Small intestine (tissue), 7 donors: ENCODE results near the gene GCSAM. TPM values are rescaled to one million over a fixed set of nuclear protein-coding genes. Genes with fewer than 3 reads are reported as not detected.

Experiments
- DNase-seq, 2 donors: peaks; one replicate each; pipeline versions ENCODE4 v3.0.0 to v3.0.0-alpha.2; 2013
- FAIRE-seq: peaks from 2 replicates; lab custom pipeline; 2012; peaks lifted over from hg19 to GRCh38; lab: Jason Lieb, UNC
- H3K27ac ChIP-seq, 3 donors: one replicate each; pipeline ENCODE4 v1.5.1; 2013; ENCODE audit warnings: low read length in 2 of 3, mild to moderate bottlenecking in 2 of 3, control low read depth in 1 of 3, inconsistent platforms in 1 of 3, low read depth in 1 of 3, moderate library complexity in 1 of 3
- H3K27me3 ChIP-seq, 3 donors: one replicate each; pipeline ENCODE4 v1.6.1; 2013; ENCODE audit warnings: low read length in 3 of 3, inconsistent platforms in 1 of 3; ENCODE audit not compliant: control insufficient read depth in 3 of 3, insufficient read depth in 3 of 3
- H3K36me3 ChIP-seq, 3 donors: one replicate each; pipeline ENCODE4 v1.6.1; 2013; ENCODE audit warnings: low read length in 3 of 3, inconsistent platforms in 1 of 3, low read depth in 1 of 3, mild to moderate bottlenecking in 1 of 3, moderate library complexity in 1 of 3; ENCODE audit not compliant: control insufficient read depth in 3 of 3, insufficient read depth in 2 of 3
- H3K4me1 ChIP-seq, 3 donors: one replicate each; pipeline ENCODE4 v1.6.1; 2013; ENCODE audit warnings: low read length in 2 of 3, inconsistent platforms in 1 of 3, low read depth in 1 of 3, mild to moderate bottlenecking in 1 of 3, moderate library complexity in 1 of 3; ENCODE audit not compliant: control insufficient read depth in 3 of 3, insufficient read depth in 2 of 3
- H3K4me3 ChIP-seq, 3 donors: one replicate each; pipeline ENCODE4 v1.5.1; 2013; ENCODE audit warnings: low read length in 3 of 3, control low read depth in 1 of 3, inconsistent platforms in 1 of 3, low read depth in 1 of 3, mild to moderate bottlenecking in 1 of 3, moderate library complexity in 1 of 3
- H3K9me3 ChIP-seq, 2 donors: one replicate each; pipeline ENCODE4 v1.6.1; 2013; ENCODE audit warnings: low read depth in 1 of 2, low read length in 1 of 2; ENCODE audit not compliant: control insufficient read depth in 2 of 2, insufficient read depth in 1 of 2
- WGBS, 3 donors: extraction: QIAGEN DNeasy Blood & Tissue Kit; methylation state at CpG; one replicate each; pipeline ENCODE4 v1.1.7; 2013; 5-methylcytosine and 5-hydroxymethylcytosine counted together
- polyA plus RNA-seq, 4 donors: library from polyadenylated mRNA; stranded (reverse) in 3 of 4; unstranded in 1 of 4; fragments of 200-250 nt in 3 of 4; fragments of 120-200 nt in 1 of 4; gene quantifications; one replicate each; pipeline versions ENCODE4 v1.2.1 to v1.2.3, GENCODE V29; 2013
- donor health status: healthy with polysubstance abuse.
- donor health status: control.
- donor health status: control.
- donor health status: Bipolar disorder and iron deficiency.
- donor health status: healthy.

GCSAM gene
- polyA plus RNA-seq, 4 donors, result 0.54 to 4.2 (median 1.3) TPM; not detected in 1

DNA sequence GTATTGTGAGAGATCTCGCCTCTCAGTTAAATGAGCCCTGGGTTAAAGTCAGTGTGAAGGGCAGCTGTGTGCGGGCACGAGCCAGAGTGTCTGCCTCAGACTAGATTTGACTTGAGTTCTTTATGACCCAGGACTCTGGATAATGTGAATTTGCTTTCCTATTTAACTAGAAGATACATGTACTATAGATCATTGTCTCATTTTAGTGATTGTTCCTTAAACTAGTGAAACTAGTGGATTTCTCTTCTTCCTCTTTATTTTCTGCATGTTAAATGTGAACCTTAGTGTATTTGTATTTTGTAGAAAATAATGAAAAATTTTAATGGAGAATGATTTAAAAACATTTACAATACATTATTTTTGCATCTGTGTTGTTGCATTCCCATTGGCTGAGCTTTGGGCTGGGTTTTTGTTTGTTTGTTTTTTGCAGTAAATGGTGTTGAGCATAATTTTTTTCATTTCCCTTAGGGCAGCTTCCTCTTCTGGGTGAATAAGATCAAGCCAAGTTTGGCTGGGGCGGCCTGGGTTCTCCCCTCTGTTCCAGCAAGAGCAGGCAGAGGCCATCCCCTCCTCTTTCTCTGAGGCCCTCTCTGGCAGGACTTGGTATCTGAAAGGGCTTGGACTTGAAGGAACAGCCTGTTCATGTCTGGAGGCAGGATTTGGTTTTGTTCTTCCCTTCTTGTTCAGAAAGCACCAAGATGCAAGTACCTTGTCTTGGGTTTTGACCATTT is 15.0 kb downstream of the GCSAM start:
- H3K27me3 ChIP-seq, result no peaks in the 10 kb centered on the region
- H3K9me3 ChIP-seq, result no peaks in the 10 kb centered on the region
- no peak for FAIRE-seq
- DNase-seq, result no peak
- peaks cover 0 to 9% (median 0%) of the 10 kb centered on the region in 3 donors for H3K36me3 ChIP-seq
- no peak overlapping the region for H3K4me3 ChIP-seq
- no peaks in the 10 kb centered on the region for H3K4me1 ChIP-seq
- no peak overlapping the region for H3K27ac ChIP-seq
- WGBS, 3 donors, result 85 to 91% (median 90%) methylated on average over 4 of the region's 4 CpGs

DNA sequence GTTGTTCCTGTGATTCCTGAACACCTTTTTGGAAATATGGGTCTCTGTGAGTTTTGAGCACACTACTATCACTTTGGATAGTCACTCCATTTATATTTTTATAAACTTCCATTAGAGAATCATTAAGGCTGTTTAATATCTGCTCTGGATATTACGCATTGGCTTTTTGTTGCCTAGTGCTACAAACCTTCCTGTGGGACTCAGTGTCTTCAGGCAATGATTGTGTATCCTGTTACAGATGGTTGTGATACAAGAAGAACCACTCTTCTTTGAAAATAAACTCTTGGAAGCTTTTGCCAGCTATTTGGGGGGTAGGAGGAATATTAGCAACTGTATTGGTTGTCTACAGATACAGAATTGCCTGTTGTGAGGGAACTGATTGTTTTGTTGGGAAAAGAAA is 15.6 kb downstream of the GCSAM start:
- no peaks in the 10 kb centered on the region for H3K9me3 ChIP-seq
- H3K27me3 ChIP-seq, result no peaks in the 10 kb centered on the region
- no peaks in the 10 kb centered on the region for H3K4me1 ChIP-seq
- peaks cover 0 to 9% (median 0%) of the 10 kb centered on the region in 3 donors for H3K36me3 ChIP-seq
- no peak for DNase-seq
- no peak overlapping the region for H3K4me3 ChIP-seq
- 96 to 100% (median 100%) methylated on average over 1 of the region's 1 CpG for WGBS, 3 donors
- no peak overlapping the region for H3K27ac ChIP-seq
- FAIRE-seq, result no peak

DNA sequence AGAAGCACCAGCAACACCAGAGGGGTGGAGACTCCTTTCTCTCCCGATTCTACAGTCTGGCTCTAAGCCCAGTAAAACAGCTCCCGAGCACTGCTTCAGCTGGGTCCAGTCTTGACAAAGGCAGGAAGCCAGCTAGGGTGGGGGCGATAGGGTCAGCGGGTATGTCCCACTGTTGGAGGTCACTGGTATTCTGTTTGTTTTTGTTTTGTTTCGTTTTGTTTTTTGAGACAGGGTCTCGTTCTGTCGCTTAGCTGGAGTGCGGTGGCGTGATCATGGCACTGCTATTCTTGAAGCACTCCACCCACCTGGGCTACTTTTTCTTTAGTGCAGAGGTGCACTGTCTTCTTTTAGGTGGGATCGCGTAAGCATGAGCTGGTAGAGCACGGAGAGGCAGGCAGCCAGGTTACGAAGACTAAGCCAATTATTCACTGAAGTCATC is 16.3 kb downstream of the GCSAM start:
- FAIRE-seq, result no peak

DNA sequence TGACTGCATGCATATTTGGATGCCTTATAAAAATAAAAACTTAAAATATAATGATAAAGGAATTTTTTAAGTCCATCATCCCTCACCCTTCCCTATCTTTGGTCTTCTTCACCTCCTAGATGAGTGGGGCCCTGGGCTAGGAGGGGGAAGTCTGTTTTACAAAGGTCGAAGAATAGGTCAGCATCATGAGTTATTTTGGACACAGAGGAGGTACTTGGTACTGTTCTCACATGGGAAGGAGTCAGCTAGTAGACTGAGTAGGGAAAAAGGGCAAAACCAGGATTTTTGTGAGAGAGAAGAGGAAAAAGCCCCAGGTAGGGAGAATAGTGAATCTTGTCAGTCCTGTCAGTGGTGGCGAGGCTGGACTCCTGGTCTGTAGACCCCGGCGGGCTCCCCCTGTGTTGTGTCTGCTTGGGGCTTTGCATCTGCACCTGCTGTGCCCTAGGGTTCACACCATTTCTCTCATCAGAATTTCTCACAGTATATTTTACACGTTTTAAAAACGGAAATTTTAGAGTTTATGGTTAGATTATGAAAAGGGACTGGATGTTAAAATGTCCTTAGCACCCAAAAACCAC is 17.2 kb downstream of the GCSAM start:
- WGBS, 3 donors, result 79 to 90% (median 85%) methylated on average over 6 of the region's 6 CpGs
- FAIRE-seq, result no peak

More for the DNA sequence above, 16.3 kb downstream of the GCSAM start:
- Histone ChIP-seq H3K27ac (no peak overlapping the region), H3K9me3 (no peaks in the 10 kb centered on the region), H3K27me3 (no peaks in the 10 kb centered on the region), H3K36me3 (peaks cover 0 to 9% (median 0%) of the 10 kb centered on the region in 3 donors), H3K4me1 (no peaks in the 10 kb centered on the region), H3K4me3 (no peak overlapping the region)
- no peak for DNase-seq
- 72 to 79% (median 79%) methylated on average over 13 of the region's 13 CpGs for WGBS, 3 donors

DNA sequence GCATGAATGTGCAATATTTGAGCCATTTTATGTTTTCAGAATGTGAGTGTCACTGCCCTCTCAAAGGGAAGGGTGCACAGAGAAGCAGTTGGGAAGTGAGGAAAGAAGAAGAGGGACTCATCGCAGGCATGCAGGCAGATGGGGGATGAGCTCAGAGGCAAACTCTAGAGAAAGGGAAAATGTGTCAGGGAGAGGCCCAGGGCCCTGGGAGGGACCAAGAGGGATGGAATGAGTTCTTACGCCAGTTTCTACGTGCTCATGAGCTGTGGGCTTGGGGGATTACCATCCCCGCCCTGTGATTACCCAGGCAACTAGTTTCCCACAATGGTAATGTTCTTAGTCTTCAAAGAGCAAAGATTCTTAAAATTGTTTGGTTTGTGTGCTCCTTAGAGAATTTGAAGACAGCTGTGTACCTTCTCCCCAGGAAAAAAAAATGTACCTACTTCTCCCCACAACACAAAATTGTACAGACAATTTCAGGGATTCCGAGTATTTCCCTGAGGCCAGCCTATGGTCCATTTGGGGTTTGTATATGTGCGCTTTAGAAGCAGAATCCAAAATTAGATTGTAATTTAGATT is 17.8 kb downstream of the GCSAM start:
- DNase-seq, result no peak
- H3K9me3 ChIP-seq, result no peaks in the 10 kb centered on the region
- H3K4me1 ChIP-seq, result no peaks in the 10 kb centered on the region
- H3K27ac ChIP-seq, result no peak overlapping the region
- peaks cover 0 to 17% (median 0%) of the 10 kb centered on the region in 3 donors for H3K36me3 ChIP-seq
- FAIRE-seq, result no peak
- 84 to 94% (median 87%) methylated on average over 6 of the region's 6 CpGs for WGBS, 3 donors
- H3K27me3 ChIP-seq, result no peaks in the 10 kb centered on the region
- H3K4me3 ChIP-seq, result no peak overlapping the region

More for the DNA sequence above, 17.2 kb downstream of the GCSAM start:
- Histone ChIP-seq H3K36me3 (peaks cover 0 to 15% (median 0%) of the 10 kb centered on the region in 3 donors), H3K4me1 (no peaks in the 10 kb centered on the region), H3K4me3 (no peak overlapping the region), H3K27me3 (no peaks in the 10 kb centered on the region), H3K27ac (no peak overlapping the region), H3K9me3 (no peaks in the 10 kb centered on the region)
- DNase-seq, result no peak

DNA sequence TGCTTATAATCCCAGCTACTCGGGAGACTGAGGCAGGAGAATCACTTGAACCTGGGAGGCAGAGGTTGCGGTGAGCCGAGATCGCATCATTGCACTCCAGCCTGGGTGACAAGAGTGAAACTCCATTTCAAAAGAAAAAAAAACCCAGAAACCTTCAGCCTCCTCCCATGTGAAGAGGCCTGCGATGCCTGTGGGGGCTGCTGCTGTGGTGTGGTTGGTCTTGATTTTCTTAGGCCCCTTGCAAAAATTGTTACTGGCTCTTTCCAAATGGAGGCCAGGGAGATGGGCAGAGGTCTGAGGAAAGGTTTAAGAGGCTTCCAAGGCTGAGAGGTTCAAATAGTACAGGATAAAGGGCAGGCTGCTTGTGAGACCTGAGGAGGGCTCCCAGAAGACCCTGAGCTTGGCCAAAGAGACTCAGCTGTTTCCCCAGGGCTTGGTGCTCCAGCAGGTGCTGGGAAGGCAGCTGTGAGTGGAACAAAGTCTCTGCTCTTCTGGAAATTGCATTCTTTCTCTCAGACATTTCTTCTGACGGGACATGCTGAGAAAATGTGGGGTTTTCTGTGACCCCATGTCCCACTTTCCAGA is 18.4 kb downstream of the GCSAM start:
- no peaks in the 10 kb centered on the region for H3K9me3 ChIP-seq
- H3K27me3 ChIP-seq, result no peaks in the 10 kb centered on the region
- 85 to 94% (median 90%) methylated on average over 6 of the region's 6 CpGs for WGBS, 3 donors
- no peaks in the 10 kb centered on the region for H3K4me1 ChIP-seq
- H3K27ac ChIP-seq, result no peak overlapping the region
- peaks cover 0 to 17% (median 0%) of the 10 kb centered on the region in 3 donors for H3K36me3 ChIP-seq
- FAIRE-seq (no peak), DNase-seq (no peak)
- H3K4me3 ChIP-seq, result no peak overlapping the region

DNA sequence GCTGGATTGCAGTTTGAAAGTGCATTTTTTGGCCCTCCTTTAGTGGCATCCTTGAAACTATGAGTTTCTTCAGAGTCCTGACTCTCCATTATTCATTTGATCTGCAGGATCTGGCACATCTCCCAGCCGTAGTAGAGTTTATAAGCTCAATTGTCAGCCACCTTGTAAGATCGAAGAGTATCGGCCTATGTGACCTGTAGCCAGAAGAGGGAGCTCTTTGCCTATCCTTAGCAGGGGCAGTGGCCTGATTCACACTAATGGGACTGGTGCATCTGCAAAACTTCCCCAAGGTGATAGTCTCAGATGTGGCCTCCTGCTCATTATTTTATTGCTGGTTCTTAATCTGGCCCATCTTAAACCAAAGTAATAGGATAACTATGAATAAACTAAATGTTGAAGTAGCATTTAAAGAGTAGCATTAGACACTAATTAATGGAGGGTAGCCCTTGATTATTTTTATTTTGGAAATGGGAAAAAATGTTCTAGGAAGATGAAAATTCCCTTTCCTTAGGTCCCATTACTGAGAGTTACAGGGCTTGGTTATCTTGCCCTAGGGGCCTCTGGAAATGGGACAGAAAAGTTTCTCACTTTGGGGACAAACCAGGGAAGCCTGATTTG is 21.2 kb downstream of the GCSAM start:
- DNase-seq (peak; percentile 68 to 74), FAIRE-seq (no peak)
- no peaks in the 10 kb centered on the region for H3K9me3 ChIP-seq
- H3K36me3 ChIP-seq, result peaks cover 0 to 16% (median 0%) of the 10 kb centered on the region in 3 donors
- no peaks in the 10 kb centered on the region for H3K27me3 ChIP-seq
- no peak overlapping the region for H3K4me3 ChIP-seq
- no peak overlapping the region for H3K27ac ChIP-seq
- 9 to 13% (median 11%) methylated on average over 3 of the region's 3 CpGs for WGBS, 3 donors
- no peaks in the 10 kb centered on the region for H3K4me1 ChIP-seq

DNA sequence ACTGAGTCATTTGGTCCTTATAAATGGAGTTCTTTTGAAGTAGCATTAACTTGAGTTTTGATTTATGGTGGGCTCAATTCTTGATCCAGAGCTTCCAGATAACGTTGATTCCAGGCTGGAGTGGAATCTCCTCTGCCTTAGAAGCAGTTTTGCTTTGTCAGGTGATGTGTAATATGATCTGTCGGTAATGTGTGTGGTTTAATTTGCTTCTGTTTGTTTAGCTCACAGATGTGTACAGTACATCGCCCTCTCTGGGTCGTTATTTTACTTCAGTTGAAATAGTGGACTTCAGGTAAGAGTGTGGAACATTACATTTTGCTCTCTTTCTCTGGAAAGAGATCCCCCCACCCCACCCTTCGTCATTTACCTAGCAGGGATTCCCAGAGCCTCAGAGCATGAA is 23.7 kb downstream of the GCSAM start:
- no peak overlapping the region for H3K4me3 ChIP-seq
- H3K27ac ChIP-seq, result no peak overlapping the region
- no peaks in the 10 kb centered on the region for H3K9me3 ChIP-seq
- DNase-seq, result no peak
- H3K27me3 ChIP-seq, result no peaks in the 10 kb centered on the region
- H3K36me3 ChIP-seq, result peaks cover 0 to 12% (median 2%) of the 10 kb centered on the region in 3 donors
- no peaks in the 10 kb centered on the region for H3K4me1 ChIP-seq
- no peak for FAIRE-seq
- WGBS, 3 donors, result 57 to 64% (median 64%) methylated on average over 5 of the region's 5 CpGs
